Gastrocnemius medialis (tissue), 4 donors: Measurements from ENCODE around the gene SLC5A10. TPM values are rescaled to one million over a fixed set of nuclear protein-coding genes. Genes with fewer than 3 reads are reported as not detected.
"Not testable (repeated sequence)": the region's sequence is repeated elsewhere in the genome, so short reads cannot be mapped to it uniquely, and the experiment has no call there.

Experiments used
- ATAC-seq, 2 donors: fragments of 150-250 bp; one replicate each; pipeline ENCODE4 v1.9.1; 2016
- DNase-seq, 2 donors: peaks; one replicate each; pipeline ENCODE4 v3.0.0-alpha.2; 2019
- H3K27ac ChIP-seq, 4 donors: fragments of 200-600 bp; sonication (generic); 1 replicate in 1 of 4; 2 replicates in 3 of 4; pipeline ENCODE4 v1.5.1; 2016 to 2018; ENCODE audit warnings: mild to moderate bottlenecking in 2 of 4, moderate library complexity in 1 of 4
- H3K27me3 ChIP-seq, 3 donors: fragments of 200-600 bp; sonication (generic) in 2 of 3; 1 replicate in 1 of 3; 2 replicates in 2 of 3; pipeline versions ENCODE4 v1.5.1 to v1.6.0; 2016 to 2019; ENCODE audit warnings: mild to moderate bottlenecking in 1 of 3, moderate library complexity in 1 of 3
- H3K36me3 ChIP-seq, 2 donors: fragments of 200-600 bp; sonication (generic) in 1 of 2; one replicate each; pipeline ENCODE4 v1.5.1; 2017 to 2018
- H3K4me1 ChIP-seq, 2 donors: fragments of 200-600 bp; sonication (generic) in 1 of 2; one replicate each; pipeline ENCODE4 v1.5.1; 2016 to 2017; ENCODE audit warnings: mild to moderate bottlenecking in 2 of 2
- H3K4me3 ChIP-seq, 4 donors: fragments of 200-600 bp; sonication (generic) in 3 of 4; 1 replicate in 1 of 4; 2 replicates in 3 of 4; pipeline ENCODE4 v1.5.1; 2016 to 2019; ENCODE audit warnings: mild to moderate bottlenecking in 2 of 4
- H3K9me3 ChIP-seq, 3 donors: fragments of 200-600 bp; sonication (generic) in 2 of 3; 1 replicate in 1 of 3; 2 replicates in 2 of 3; pipeline ENCODE4 v1.5.1; 2016 to 2019
- CTCF ChIP-seq, 5 experiments: fragments of 450-650 bp in 3 of 5; fragments of 200-600 bp in 2 of 5; sonication (generic) in 2 of 5; IDR thresholded peaks in 4 of 5; conservative IDR thresholded peaks in 1 of 5; 1 replicate in 4 of 5; 2 replicates in 1 of 5; pipeline ENCODE4 v1.5.1; 2016 to 2019; ENCODE audit warnings: antibody characterized with exemption in 5 of 5, mild to moderate bottlenecking in 3 of 5, moderate library complexity in 3 of 5
- POLR2A ChIP-seq, 2 donors: fragments of 450-650 bp; IDR thresholded peaks; one replicate each; pipeline ENCODE4 v1.6.1; 2017; ENCODE audit warnings: antibody characterized with exemption in 2 of 2, mild to moderate bottlenecking in 2 of 2, moderate library complexity in 2 of 2
- in situ Hi-C, 4 donors: fragments of 200-750 bp; cut with MboI; loops; one replicate each; pipeline versions ENCODE4 v1.15.0 to v1.8.0; 2017; ENCODE audit warnings: low sequenced_read_pairs in 4 of 4
- intact Hi-C: fragments of 100-400 bp; cut with DNase I; formaldehyde crosslinking; loops from one replicate; pipeline ENCODE4 v1.15.1; 2023; ENCODE audit warnings: low total_unique reads
- total RNA-seq, 4 donors: library from RNA; depleted of rRNA; stranded (reverse); fragments of >200 nt; gene quantifications; one replicate each; pipeline versions ENCODE4 v1.1.0 to v1.2.3, GENCODE V29; 2016

Gene SLC5A10
- total RNA-seq, 4 donors from 2014 or later = not detected

- H3K4me1 ChIP-seq = peaks cover 7 to 9% of the 10 kb centered on the region in 2 donors
- peaks cover 0 to 22% of the 10 kb centered on the region in 2 donors for H3K36me3 ChIP-seq
- no peak overlapping the region for H3K4me3 ChIP-seq
- TF ChIP-seq POLR2A (IDR thresholded peaks at IDR 0.05) = no peak
- TF ChIP-seq CTCF (IDR thresholded peaks at IDR 0.05 in 4 of 5, conservative IDR thresholded peaks at IDR 0.05 in 1 of 5) = no peak
- no peaks in the 10 kb centered on the region for H3K27me3 ChIP-seq
- no peaks in the 10 kb centered on the region for H3K9me3 ChIP-seq
- no peak for ATAC-seq
- H3K27ac ChIP-seq = peak overlapping the region in 1 of 4 donors; percentile 15
- in situ Hi-C loops (no loop called here), intact Hi-C loops (no loop called here)
- no peak for DNase-seq
These were observed 31.0 kb upstream of the SLC5A10 start for GRCh38 chr17:18920911-18921441.

- DNase-seq (no peak), ATAC-seq (no peak)
- H3K9me3 ChIP-seq = no peaks in the 10 kb centered on the region
- peaks cover 0 to 17% of the 10 kb centered on the region in 2 donors for H3K36me3 ChIP-seq
- in situ Hi-C loops = no loop called here
- H3K4me3 ChIP-seq = no peak overlapping the region
- peak overlapping the region in 1 of 4 donors; percentile 15 for H3K27ac ChIP-seq
- H3K27me3 ChIP-seq = no peaks in the 10 kb centered on the region
- H3K4me1 ChIP-seq = peaks cover 7 to 9% of the 10 kb centered on the region in 2 donors
- TF ChIP-seq CTCF (IDR thresholded peaks at IDR 0.05 in 4 of 5, conservative IDR thresholded peaks at IDR 0.05 in 1 of 5) = no peak
- no peak for TF ChIP-seq POLR2A (IDR thresholded peaks at IDR 0.05)
- intact Hi-C loops = no loop called here
These were observed 30.5 kb upstream of the SLC5A10 start for GRCh38 chr17:18921485-18921884.

GRCh38 chr17:18921912-18922451 is 30.0 kb upstream of the SLC5A10 start:
- intact Hi-C loops (no loop called here), in situ Hi-C loops (no loop called here)
- TF ChIP-seq POLR2A (IDR thresholded peaks at IDR 0.05) = no peak
- TF ChIP-seq CTCF (IDR thresholded peaks at IDR 0.05 in 4 of 5, conservative IDR thresholded peaks at IDR 0.05 in 1 of 5) = no peak
- ATAC-seq = no peak
- Histone ChIP-seq H3K4me1 (peaks cover 7 to 9% of the 10 kb centered on the region in 2 donors), H3K27me3 (no peaks in the 10 kb centered on the region), H3K4me3 (no peak overlapping the region), H3K27ac (no peak overlapping the region), H3K36me3 (peaks cover 0 to 12% of the 10 kb centered on the region in 2 donors), H3K9me3 (no peaks in the 10 kb centered on the region)
- no peak for DNase-seq

GRCh38 chr17:18922596-18922995 is 29.4 kb upstream of the SLC5A10 start:
- in situ Hi-C loops, H3K27ac ChIP-seq, H3K27me3 ChIP-seq, H3K4me3 ChIP-seq, intact Hi-C loops, ATAC-seq, DNase-seq, H3K4me1 ChIP-seq, H3K9me3 ChIP-seq: not testable (repeated sequence)
- peaks cover 0 to 11% of the 10 kb centered on the region in 2 donors for H3K36me3 ChIP-seq

GRCh38 chr17:18925187-18925586 is 26.8 kb upstream of the SLC5A10 start:
- no peak overlapping the region for H3K4me3 ChIP-seq
- peaks cover 0 to 17% of the 10 kb centered on the region in 2 donors for H3K36me3 ChIP-seq
- H3K4me1 ChIP-seq = peaks cover 7 to 9% of the 10 kb centered on the region in 2 donors
- H3K27me3 ChIP-seq = no peaks in the 10 kb centered on the region
- no peaks in the 10 kb centered on the region for H3K9me3 ChIP-seq
- DNase-seq (no peak), ATAC-seq (no peak)
- intact Hi-C loops (no loop called here), in situ Hi-C loops (no loop called here)
- H3K27ac ChIP-seq = no peak overlapping the region
- no peak for TF ChIP-seq CTCF (IDR thresholded peaks at IDR 0.05 in 4 of 5, conservative IDR thresholded peaks at IDR 0.05 in 1 of 5)
- no peak for TF ChIP-seq POLR2A (IDR thresholded peaks at IDR 0.05)
